ENCODE data around the gene SLC4A4. TPM values are rescaled to one million over a fixed set of nuclear protein-coding genes. Genes with fewer than 3 reads are reported as not detected.

The SLC4A4 gene
- total RNA-seq, 1 donor from 2014 or later: 28.5 TPM

DNA sequence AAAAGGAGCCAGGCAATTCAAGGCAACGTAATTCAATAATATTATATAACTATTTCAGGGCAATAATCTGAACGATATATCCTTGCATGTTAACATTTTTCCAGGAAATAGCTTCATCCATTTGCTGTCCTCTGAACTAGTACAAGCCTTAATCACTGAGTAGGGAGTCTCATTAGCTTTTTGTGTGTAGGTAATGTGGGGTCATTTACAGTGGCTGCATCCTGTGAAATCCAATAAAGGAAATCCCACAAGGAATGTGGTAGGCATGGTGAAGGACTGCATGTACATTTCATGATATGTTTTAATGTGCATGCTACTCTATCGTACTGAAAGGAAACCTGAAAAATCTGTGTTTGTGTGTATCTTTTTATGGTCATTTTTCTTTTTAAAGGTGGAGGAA lies 103.5 kb downstream of the SLC4A4 start:
- no peak for DNase-seq
- Histone ChIP-seq H3K4me3 (no peak overlapping the region), H3K36me3 (no peaks in the 10 kb centered on the region), H3K4me1 (no peaks in the 10 kb centered on the region), H3K9me3 (no peaks in the 10 kb centered on the region), H3K27me3 (no peaks in the 10 kb centered on the region), H3K27ac (no peak overlapping the region)
- no peak for ATAC-seq
- intact Hi-C loops (cut with DNase I): no loop called here
- TF ChIP-seq, protein P1, sequence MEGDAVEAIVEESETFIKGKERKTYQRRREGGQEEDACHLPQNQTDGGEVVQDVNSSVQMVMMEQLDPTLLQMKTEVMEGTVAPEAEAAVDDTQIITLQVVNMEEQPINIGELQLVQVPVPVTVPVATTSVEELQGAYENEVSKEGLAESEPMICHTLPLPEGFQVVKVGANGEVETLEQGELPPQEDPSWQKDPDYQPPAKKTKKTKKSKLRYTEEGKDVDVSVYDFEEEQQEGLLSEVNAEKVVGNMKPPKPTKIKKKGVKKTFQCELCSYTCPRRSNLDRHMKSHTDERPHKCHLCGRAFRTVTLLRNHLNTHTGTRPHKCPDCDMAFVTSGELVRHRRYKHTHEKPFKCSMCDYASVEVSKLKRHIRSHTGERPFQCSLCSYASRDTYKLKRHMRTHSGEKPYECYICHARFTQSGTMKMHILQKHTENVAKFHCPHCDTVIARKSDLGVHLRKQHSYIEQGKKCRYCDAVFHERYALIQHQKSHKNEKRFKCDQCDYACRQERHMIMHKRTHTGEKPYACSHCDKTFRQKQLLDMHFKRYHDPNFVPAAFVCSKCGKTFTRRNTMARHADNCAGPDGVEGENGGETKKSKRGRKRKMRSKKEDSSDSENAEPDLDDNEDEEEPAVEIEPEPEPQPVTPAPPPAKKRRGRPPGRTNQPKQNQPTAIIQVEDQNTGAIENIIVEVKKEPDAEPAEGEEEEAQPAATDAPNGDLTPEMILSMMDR (IDR thresholded peaks at IDR 0.05): no peak

DNA sequence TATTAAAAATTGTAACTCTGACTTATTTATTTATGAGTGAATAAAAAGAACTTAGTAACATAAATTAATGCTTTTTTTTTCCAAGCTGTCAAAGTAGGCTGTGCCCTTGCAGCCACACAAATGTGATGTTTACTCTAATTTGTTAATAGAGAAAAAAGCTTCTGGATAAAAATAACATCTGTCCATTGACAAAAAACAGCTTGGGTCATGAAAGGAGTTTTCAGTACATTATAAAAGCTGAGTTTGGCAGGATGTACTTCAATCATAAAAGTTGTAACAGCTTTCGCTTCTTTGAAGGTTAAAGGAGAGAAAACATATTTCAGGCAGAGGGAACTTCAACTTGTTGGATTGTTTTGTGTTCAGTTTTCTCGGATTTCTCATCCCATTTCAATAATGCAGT lies 105.6 kb downstream of the SLC4A4 start:
- H3K9me3 ChIP-seq: no peaks in the 10 kb centered on the region
- TF ChIP-seq, protein P1 (IDR thresholded peaks at IDR 0.05): no peak
- H3K27ac ChIP-seq: no peak overlapping the region
- intact Hi-C loops (cut with DNase I): no loop called here
- ATAC-seq: no peak
- no peaks in the 10 kb centered on the region for H3K36me3 ChIP-seq
- no peak overlapping the region for H3K4me3 ChIP-seq
- DNase-seq: no peak
- H3K4me1 ChIP-seq: no peaks in the 10 kb centered on the region
- H3K27me3 ChIP-seq: no peaks in the 10 kb centered on the region

DNA sequence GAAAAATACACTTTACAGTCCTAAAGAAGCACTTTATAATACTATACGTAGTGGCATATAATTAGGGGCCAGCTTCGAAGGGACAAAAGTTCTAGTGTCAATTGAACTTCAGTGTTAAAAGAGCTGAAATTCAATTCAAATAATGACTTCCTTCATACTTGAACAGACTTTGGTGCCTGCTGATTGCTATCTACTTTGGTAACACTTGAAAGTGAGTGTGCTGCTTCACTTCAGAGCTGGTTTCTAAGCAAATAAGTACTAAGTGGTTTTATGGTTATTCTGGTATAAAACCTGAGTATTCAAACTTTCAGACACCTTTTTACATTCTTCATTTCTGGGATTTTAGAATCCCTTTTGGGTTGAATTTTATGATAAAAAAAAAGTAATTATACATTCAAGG lies 107.0 kb downstream of the SLC4A4 start:
- no peaks in the 10 kb centered on the region for H3K27me3 ChIP-seq
- H3K4me3 ChIP-seq: no peak overlapping the region
- H3K9me3 ChIP-seq: no peaks in the 10 kb centered on the region
- intact Hi-C loops (cut with DNase I): no loop called here
- TF ChIP-seq, protein P1 (IDR thresholded peaks at IDR 0.05): no peak
- DNase-seq: no peak
- peak; percentile 59 for ATAC-seq
- H3K27ac ChIP-seq: no peak overlapping the region
- no peaks in the 10 kb centered on the region for H3K36me3 ChIP-seq
- no peaks in the 10 kb centered on the region for H3K4me1 ChIP-seq

DNA sequence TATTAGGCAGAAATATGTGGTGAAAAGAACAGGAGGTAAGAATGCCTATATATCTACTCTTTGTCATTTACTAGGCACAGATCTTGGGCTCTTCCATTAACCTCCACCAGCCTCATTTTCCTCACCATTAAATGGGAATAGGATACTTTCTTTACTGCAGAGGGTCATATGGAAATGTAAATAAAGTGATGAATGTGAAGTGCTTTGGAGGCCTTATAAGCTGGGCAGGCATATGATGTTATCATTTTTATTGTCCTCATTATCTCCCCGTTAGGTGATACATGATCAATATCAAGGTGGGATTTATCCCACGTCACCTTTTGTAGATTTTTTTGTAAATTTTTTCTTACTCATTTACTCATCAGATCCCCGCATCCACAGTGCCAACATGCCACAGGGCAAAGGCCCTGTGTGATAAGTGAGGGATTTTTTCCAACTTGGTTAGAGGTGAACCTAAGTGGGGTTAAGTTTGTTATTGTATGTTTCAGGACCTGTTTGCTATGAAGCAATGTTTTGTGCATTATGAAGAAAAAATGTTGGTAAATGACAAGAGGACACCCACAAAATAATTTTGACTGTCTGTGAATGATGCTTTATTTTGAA lies 107.8 kb downstream of the SLC4A4 start:
- ATAC-seq (no peak), DNase-seq (no peak)
- Histone ChIP-seq H3K4me1 (no peaks in the 10 kb centered on the region), H3K27ac (no peak overlapping the region), H3K9me3 (no peaks in the 10 kb centered on the region), H3K36me3 (no peaks in the 10 kb centered on the region), H3K4me3 (no peak overlapping the region), H3K27me3 (no peaks in the 10 kb centered on the region)
- TF ChIP-seq, protein P1 (IDR thresholded peaks at IDR 0.05): no peak
- intact Hi-C loops (cut with DNase I): no loop called here

DNA sequence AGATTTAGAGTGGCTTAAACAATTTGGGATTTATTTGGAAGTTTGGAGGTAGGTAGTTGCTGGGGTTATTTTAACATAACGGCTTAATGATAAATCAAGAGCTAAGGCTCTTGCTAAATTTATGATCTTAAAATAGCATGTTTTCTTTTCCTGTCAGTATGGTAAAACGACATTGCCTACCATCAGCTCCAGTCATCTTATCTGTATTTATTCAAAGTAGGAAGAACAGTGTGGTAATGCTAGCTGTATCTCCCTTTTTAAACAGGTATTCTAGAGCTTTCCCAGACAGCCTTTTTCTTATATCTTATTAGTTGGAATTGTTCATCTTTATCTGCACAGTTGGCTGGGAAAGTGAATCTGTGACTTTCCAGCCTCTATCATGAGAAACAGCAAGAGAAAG lies 110.2 kb downstream of the SLC4A4 start:
- no peaks in the 10 kb centered on the region for H3K36me3 ChIP-seq
- no peak overlapping the region for H3K27ac ChIP-seq
- DNase-seq: no peak
- H3K4me1 ChIP-seq: no peaks in the 10 kb centered on the region
- TF ChIP-seq, protein P1 (IDR thresholded peaks at IDR 0.05): no peak
- H3K27me3 ChIP-seq: no peaks in the 10 kb centered on the region
- no peaks in the 10 kb centered on the region for H3K9me3 ChIP-seq
- no peak overlapping the region for H3K4me3 ChIP-seq
- intact Hi-C loops (cut with DNase I): no loop called here
- ATAC-seq: no peak

DNA sequence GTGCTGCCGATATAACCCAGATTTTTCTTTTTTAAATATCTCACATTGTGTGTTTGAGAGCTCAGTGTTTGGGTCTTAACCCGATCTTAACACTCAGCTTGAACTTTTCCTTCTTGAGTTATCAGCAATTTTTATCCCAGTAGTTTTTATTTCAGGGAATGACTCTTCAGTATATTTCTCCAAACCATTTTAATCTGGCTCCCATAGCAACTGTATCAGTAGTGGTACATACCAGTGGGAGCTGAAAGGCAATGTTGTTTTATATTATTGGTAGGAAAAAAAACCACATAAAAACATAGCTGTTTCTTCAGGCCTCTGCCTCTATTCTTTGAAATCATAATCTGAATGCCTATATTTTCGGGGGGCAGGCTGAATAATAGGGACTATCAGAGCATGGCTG lies 111.1 kb downstream of the SLC4A4 start:
- intact Hi-C loops (cut with DNase I): no loop called here
- Histone ChIP-seq H3K4me3 (no peak overlapping the region), H3K9me3 (no peaks in the 10 kb centered on the region), H3K36me3 (no peaks in the 10 kb centered on the region), H3K27ac (no peak overlapping the region), H3K4me1 (no peaks in the 10 kb centered on the region), H3K27me3 (no peaks in the 10 kb centered on the region)
- TF ChIP-seq, protein P1 (IDR thresholded peaks at IDR 0.05): no peak
- DNase-seq: no peak
- ATAC-seq: no peak
